ENCODE data around the gene ADCY10.

DNA sequence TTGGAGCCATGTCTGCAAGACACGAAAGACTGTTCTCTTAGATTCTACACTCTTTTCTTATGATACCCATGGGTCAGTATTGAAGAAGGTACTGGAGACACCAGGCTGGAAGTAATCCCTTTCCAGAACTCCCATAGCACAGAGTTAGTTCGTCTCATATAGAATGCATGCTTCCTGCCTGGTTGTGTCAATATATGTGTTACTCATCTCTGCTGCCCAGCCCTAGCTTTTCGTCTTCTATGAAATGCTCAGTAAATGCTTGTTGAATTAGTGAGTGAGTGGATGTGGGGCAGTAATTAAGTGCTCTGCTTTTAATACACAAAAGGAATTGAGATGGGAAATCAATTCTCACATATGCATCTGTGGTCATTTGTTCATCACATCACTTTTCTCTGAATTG is 32.1 kb downstream of the ADCY10 start:
- TF ChIP-seq, protein P1, sequence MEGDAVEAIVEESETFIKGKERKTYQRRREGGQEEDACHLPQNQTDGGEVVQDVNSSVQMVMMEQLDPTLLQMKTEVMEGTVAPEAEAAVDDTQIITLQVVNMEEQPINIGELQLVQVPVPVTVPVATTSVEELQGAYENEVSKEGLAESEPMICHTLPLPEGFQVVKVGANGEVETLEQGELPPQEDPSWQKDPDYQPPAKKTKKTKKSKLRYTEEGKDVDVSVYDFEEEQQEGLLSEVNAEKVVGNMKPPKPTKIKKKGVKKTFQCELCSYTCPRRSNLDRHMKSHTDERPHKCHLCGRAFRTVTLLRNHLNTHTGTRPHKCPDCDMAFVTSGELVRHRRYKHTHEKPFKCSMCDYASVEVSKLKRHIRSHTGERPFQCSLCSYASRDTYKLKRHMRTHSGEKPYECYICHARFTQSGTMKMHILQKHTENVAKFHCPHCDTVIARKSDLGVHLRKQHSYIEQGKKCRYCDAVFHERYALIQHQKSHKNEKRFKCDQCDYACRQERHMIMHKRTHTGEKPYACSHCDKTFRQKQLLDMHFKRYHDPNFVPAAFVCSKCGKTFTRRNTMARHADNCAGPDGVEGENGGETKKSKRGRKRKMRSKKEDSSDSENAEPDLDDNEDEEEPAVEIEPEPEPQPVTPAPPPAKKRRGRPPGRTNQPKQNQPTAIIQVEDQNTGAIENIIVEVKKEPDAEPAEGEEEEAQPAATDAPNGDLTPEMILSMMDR (IDR thresholded peaks at IDR 0.05) = no peak
- TF ChIP-seq POLR2AphosphoS5 (IDR thresholded peaks at IDR 0.05) = no peak

All from sigmoid colon (tissue), 4 donors.